GM21423 (cell line): ENCODE measurements around the gene RETREG1.
"Not testable (repeated sequence)": the region's sequence is repeated elsewhere in the genome, so short reads cannot be mapped to it uniquely, and the experiment has no call there.

Source experiments
- ATAC-seq: cut with Tn5 transposase; IDR thresholded peaks from one replicate; pipeline ENCODE4 v1.9.1; 2021; ENCODE audit warnings: mild to moderate bottlenecking, moderate library complexity; ENCODE audit not compliant: unreplicated experiment

Gene RETREG1

GRCh38 chr5:16616536-16617273, at the start of gene RETREG1:
Gene RETREG1, minus strand, starts transcription at chr5:16616997. Its CDS starts 26 bp downstream, at chr5:16616971.
- peak; percentile 68 for ATAC-seq

- no peak for ATAC-seq
Observed at GRCh38 chr5:16666130-16666882, 49.5 kb upstream of the RETREG1 start.

GRCh38 chr5:16665601-16666000, 48.8 kb upstream of the RETREG1 start:
- ATAC-seq = no peak

DNA sequence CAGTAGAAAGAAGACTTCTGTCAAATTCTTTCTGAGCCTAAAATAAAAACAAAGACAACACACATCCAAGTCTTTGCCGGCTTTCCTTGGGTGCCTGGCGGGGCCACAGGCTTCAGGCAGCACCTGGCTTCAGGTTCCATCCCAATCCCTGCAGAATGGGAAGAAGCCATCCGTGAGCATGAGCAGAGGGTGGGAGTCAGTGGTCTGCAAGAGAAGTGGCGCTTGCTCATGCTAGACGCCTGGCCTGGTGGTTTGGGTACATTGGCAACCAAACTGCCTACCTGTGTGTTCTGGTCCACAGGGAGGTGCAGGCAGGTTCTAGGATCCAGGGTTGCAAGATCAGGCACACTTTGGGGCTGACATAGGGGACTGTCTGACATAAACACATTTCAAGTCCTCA, 47.6 kb upstream of the RETREG1 start:
- no peak for ATAC-seq

GRCh38 chr5:16663840-16664239, 47.0 kb upstream of the RETREG1 start:
- ATAC-seq = no peak

DNA sequence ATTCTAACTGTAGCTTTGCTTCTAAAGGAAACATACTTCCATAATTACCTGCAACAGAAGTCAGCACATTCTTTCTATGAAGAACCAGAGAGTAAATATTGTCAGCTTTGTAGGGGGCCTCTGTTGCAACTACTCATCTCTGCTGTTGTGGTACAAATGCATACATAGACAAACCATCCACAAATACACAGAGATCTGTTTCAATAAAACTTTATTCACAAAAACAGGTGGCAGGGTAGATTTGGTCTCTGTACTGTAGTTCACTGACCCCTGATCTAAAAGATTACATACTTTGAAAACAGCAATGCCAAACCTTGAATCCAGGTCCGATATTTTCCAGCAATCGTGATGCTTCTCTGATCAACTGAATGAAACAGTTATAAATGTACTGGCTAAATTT, 44.9 kb upstream of the RETREG1 start:
- no peak for ATAC-seq

GRCh38 chr5:16660982-16661381, 44.2 kb upstream of the RETREG1 start:
- no peak for ATAC-seq

GRCh38 chr5:16659536-16659935, 42.7 kb upstream of the RETREG1 start:
- ATAC-seq = no peak

DNA sequence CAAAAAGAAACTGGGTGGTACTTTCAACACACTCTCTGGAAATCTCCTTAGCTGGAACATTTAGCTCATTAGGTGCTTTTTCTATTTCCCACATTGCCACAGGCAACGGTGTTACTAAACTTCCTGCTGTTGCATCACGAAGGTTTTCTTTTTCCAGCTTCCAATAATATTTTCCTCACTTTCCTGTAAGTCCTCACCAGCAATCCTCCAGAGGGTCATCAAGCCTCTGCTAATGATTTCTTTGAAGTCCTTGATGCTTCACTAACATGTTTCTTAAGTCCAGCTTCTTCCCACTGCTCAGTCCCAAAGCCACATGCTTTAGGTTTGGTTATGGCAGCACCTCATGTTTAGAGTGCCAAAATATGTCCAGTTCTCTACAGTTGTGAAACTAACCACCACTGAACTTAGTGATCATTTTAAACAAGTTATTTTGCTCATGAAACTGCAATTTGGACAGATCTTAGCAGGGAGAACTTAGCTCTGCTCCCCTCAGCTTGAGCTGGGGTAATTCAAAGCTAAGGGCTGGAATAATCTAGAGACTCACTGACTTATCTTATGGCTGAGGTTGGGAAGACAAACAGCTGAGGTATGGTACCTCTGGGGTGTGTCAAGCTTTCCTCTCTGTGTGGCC, 39.9 kb upstream of the RETREG1 start:
- no peak for ATAC-seq

GRCh38 chr5:16654647-16655334, 38.0 kb upstream of the RETREG1 start:
- no peak for ATAC-seq

DNA sequence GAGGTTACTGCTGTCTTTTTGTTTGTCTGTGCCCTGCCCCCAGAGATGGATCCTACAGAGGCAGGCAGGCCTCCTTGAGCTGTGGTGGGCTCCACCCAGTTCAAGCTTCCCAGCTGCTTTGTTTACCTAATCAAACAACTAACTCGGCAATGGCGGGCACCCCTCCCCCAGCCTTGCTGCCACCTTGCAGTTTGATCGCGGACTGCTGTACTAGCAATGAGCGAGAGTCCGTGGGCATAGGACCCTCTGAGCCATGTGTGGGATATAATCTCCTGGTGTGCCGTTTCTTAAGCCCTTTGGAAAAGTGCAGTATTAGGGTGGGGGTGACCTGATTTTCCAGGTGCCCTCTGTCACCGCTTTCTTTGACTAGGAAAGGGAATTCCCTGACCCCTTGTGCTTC, 31.9 kb upstream of the RETREG1 start:
- not testable (repeated sequence) for ATAC-seq

- ATAC-seq = no peak
Observed at GRCh38 chr5:16644301-16644889, 27.6 kb upstream of the RETREG1 start.

DNA sequence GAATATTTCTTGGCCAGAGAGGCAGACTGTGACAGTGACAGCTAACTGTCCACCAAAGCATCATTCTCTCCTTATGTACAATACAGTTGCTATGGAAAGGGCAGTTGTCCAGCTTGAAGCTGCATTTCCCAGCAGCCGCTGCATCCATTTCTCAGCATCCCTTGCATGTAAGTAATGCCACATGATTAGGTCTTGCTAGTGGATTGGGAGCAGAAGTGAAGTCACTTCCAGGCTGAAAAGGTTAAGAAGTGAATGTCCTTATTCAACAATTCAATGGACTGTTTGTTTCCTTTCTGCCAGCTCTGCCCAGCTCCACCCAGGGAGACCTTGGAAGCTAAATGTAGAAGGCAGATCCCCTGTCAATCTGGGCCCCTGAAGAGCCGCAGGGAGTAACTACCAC, 26.1 kb upstream of the RETREG1 start:
- ATAC-seq = no peak

GRCh38 chr5:16639206-16639605, 22.4 kb upstream of the RETREG1 start:
- ATAC-seq = no peak

DNA sequence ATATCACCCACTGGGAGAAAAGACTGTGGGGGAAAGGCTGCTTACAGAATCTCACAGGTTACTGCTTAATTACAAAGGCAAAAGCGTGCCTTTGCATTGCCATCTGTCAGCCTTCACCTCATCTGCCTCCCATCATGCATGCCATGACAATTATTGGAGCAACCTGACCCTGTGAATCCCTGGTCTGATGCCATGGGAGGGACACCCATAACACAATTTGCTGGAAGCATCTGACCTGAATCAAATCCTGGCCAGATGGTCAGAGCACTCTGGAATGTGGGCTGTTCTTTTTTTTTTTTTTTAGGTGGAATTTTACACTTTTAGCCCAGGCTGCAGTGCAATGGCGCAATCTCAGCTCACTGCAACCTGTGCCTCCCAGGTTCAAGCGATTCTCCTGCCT, 11.6 kb upstream of the RETREG1 start:
- ATAC-seq = no peak

GRCh38 chr5:16626696-16627264, 10.0 kb upstream of the RETREG1 start:
- ATAC-seq = peak; percentile 74

GRCh38 chr5:16625096-16625495, 8.3 kb upstream of the RETREG1 start:
- ATAC-seq = no peak

DNA sequence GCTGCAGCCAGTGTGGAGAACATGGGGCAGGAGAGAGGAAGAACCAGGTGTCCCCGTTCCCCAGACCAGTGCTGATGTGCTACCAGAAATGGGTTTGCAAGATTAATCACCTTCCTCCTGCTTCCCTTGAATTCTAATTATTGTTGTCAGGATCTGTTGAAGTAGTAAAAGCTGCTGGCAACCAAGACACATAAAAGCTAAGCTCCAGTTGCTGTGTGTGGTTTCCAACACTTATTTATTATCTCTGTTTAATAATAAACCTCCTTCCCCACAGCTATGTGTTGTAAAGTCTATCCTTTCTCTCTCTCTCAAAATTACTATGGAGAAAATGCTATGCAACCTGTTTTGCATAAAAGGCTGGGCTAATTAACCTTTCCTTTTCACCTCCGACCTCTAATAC, 2.3 kb upstream of the RETREG1 start:
- peak; percentile 35 for ATAC-seq

DNA sequence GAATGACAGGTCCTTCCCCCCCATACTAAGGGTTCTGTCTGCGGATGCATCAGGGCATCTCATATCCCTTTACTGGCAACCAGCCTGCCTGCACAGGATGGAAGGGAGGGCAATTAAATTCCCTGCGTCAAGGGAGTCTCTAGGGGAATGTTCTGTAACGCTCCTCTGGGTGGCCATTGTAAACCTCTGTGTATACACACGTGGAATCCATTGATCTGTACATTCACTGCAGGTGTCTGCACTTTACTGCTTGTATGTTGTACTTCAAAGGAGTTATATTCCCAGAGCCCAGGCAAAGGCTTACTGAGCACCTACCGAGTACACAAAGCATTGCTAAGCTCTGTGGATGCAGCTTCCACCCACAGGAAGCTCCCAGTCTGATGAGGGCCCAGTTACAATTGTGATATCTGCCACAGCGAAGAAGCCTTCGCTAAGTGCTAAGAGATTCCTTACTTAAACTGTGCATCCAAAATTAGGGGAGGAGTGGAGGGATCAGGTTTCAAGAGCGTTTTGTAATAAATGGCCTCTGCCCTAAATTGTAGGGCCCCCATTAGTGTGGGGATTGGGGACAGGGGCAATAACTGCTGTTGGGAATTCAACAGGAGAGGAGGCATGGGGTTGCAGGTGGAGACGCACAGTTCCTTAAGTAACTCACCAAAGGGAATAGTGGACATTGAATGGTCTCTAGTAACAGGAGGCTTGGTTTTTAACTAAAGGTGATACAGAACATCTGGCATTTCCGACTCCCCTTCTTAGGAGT, 1.5 kb upstream of the RETREG1 start:
- ATAC-seq = no peak
